ENCODE results near the gene CRADD.

DNA sequence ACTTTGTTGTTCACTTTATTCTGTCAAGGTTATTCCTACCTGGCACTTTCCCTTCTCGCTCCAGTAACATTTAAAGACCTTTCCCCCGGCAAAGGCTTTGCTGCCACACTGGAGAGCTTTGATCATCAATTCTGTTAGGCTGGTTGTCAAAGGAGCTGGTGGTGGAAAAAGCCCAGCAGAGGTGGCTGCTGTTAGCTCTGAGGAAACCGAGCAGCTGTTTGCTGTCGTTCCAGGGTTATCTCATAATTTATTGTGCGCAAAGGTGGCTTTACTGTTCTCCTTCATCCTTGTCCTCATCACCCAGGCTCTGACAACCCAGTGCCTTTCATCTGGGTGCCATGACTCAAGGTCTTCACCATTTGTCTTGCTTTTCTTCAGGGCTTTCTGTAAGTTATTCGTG lies 38.2 kb upstream of the CRADD start:
- TF ChIP-seq CTCF (IDR thresholded peaks at IDR 0.05) (no peak), RAD21 (IDR thresholded peaks at IDR 0.05; ENCODE audit: low read length) (no peak), SMC3 (IDR thresholded peaks at IDR 0.05; ENCODE audit: low read depth, low read length) (no peak), ZBTB33 (IDR thresholded peaks at IDR 0.05; ENCODE audit: borderline replicate concordance, low read depth) (no peak), FOXM1 (IDR thresholded peaks at IDR 0.05; ENCODE audit: low read depth) (no peak), EP300 (IDR thresholded peaks at IDR 0.05; ENCODE audit: borderline replicate concordance in 1 of 2, low read depth in 1 of 2, low read length in 1 of 2) (no peak), REST (IDR thresholded peaks at IDR 0.05; ENCODE audit: low read depth, low read length) (no peak)
- TF ChIP-seq, protein P1, sequence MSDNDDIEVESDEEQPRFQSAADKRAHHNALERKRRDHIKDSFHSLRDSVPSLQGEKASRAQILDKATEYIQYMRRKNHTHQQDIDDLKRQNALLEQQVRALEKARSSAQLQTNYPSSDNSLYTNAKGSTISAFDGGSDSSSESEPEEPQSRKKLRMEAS (IDR thresholded peaks at IDR 0.05; ENCODE audit: low read depth): no peak
